B cell (primary cell): ENCODE measurements around the gene PEBP1.

ENCODE experiments used
- EZH2 ChIP-seq: IDR thresholded peaks from 2 replicates; pipeline ENCODE4 v1.6.1; 2012; ENCODE audit warnings: borderline replicate concordance, low read depth, mild to moderate bottlenecking, moderate library complexity, low read length; ENCODE audit not compliant: insufficient read depth, poor library complexity, severe bottlenecking
- TF ChIP-seq, protein P1 (sequence below): fragments of 200-600 bp; IDR thresholded peaks from one replicate; pipeline ENCODE4 v1.8.0; 2022; ENCODE audit warnings: antibody characterized with exemption, mild to moderate bottlenecking

DNA sequence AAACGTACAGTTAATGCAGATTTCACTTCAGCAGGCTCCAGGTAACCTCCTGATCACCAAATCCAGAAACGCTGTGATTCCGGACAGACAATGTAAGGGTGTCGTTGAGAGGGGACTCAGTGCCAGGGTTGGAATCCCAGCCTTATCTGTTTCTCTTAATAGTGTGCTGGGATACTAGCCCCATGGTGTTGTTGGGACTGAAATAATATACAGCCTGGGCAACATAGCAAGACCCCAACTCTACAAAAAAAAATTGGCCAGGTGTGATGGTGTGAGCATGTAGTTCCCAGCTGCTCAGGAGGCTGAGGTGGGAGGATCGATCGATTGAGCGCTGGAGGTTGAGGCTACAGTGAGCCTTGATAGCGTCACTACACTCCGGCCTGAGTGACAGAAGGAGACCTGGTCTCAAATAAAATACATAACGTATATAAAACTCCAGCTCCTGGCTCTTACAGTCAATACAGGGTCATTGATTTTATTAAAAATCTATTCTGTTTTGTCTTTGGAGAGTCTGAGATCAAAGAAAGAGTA lies 1.3 kb downstream of the PEBP1 start:
- TF ChIP-seq, protein P1, sequence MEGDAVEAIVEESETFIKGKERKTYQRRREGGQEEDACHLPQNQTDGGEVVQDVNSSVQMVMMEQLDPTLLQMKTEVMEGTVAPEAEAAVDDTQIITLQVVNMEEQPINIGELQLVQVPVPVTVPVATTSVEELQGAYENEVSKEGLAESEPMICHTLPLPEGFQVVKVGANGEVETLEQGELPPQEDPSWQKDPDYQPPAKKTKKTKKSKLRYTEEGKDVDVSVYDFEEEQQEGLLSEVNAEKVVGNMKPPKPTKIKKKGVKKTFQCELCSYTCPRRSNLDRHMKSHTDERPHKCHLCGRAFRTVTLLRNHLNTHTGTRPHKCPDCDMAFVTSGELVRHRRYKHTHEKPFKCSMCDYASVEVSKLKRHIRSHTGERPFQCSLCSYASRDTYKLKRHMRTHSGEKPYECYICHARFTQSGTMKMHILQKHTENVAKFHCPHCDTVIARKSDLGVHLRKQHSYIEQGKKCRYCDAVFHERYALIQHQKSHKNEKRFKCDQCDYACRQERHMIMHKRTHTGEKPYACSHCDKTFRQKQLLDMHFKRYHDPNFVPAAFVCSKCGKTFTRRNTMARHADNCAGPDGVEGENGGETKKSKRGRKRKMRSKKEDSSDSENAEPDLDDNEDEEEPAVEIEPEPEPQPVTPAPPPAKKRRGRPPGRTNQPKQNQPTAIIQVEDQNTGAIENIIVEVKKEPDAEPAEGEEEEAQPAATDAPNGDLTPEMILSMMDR = no peak
- TF ChIP-seq EZH2 = no peak
